Stimulated activated CD8-positive, alpha-beta memory T cell treated with anti-CD3 and anti-CD28 coated beads, Interleukin-15, amount 100 ng/mL, for 48 hours (primary cell): ENCODE results near the gene GLYR1.

Source experiments
- DNase-seq, 2 donors: peaks; one replicate each; pipeline ENCODE4 v3.0.0-alpha.2; 2020; ENCODE audit warnings: low read depth in 2 of 2

GLYR1 gene

DNA sequence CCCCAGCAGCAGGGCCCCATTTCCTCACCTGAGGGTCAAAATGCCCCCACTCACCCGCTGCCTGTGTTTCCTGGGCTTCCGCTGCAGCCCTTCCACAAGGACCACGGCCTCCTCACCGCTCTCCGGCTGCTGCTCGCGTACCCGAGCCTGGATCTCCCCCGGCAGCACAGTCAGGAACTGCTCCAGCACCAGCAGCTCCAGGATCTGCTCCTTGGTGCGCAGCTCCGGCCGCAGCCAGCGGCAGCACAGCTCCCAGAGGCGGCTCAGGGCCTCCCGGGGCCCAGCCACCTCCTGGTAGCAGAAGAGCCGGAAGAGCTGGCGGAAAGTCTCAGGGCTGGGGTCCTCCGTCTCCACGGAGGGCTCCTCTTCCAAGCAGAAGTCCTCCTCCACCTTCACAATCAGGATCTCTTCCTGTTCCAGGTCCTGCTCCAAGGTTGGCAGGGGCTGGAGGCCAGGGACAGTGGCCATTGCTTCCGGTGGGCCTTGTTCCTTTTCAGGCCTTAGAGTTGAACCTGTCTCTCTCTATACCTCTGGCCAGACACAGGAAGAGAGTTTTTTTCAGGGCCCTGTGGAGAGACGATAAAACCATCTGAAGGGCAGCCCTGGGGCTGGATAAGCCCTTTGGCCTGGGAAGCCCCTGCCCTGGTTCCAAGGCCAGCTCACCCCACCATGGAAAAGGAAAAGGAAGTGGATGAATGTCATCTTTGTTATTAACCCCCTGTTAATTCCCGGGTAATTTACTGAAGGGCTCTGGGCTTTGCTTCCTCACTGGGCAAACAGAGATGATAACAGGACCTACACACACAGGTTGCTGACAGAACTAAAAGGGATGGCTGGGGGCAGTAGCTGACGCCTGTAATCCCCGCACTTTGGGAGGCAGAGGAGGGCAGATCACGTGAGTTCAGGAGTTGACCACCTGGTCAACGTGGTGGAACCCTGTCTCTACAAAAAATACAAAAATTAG, 81.3 kb downstream of the GLYR1 start:
- DNase-seq = no peak

DNA sequence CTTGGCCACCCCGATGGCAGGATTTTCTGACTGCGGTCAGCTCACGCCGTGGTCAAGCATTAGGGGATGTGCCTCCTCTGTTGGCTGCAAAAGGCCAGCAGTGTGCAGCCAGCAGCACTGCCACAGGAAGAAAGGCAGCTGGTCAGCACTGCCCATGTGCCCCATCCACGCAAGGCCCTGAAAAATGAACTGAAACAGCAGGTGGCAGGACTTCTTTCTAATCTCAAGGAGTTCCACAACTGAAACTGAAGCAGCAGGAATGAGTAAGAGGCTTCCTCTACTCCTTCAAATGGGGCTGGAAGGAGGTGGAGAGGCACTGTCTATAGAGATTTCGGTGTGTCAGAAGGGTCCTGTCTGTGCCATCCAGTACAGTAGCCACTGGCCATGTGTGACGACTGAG, 83.3 kb downstream of the GLYR1 start:
- DNase-seq = no peak

DNA sequence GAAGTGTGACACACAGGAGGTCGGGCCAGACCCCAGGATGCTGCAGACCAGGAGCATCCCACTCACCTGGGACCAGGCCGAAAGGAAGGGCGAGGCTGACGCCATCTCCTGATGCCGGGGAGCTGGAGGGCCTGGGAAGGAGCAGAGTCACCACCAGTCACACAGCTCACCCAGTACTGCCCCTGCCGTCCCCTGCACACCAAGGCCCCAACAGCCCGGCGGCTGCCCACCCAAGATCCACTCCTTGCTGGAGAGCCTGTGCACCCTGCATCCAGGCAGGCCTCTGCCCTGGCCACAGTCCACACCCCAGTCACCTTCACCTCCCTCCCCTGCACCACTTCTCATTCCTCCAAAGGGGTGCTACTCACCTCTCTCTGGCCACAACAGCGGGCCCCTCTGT, 84.9 kb downstream of the GLYR1 start:
- no peak for DNase-seq

- no peak for DNase-seq
Observed at GRCh38 chr16:4760221-4760910, 86.7 kb downstream of the GLYR1 start.

DNA sequence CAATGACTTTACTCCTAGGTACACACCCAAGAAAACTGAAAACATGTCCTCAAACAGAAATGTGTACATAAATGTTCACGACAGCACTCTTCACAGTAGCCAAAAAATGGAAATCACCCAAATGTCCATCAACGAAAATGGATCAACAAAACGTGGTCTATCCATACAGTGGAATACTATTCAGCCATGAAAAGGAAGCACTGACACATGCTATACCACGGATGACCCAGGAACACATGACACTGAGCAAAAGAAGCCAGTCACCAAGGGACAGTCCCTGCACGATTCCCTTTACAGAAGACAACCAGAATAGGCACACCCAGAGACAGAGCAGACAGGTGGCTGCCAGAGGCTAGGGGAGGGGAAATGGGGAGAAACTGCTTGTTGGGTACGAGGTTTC, 91.4 kb downstream of the GLYR1 start:
- DNase-seq = no peak

DNA sequence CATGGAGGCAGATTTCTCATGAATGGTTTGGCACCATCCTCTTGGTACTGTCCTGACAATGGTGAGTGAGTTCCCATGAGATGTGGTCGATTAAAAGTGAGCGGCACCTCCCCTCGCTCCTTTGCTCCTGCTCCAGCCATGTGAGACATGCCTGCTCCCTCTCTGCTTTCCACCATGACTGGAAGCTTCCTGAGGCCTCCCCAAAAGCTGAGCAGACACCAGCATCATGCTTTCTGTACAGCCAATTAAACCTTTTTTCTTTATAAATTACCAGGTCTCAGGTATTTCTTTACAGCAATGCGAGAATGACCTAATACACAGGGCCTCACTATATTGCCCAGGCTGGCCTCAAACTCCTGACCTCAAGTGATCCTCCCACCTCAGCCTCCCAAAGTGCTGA, 92.2 kb downstream of the GLYR1 start:
- DNase-seq = no peak

GRCh38 chr16:4753227-4753626, 93.9 kb downstream of the GLYR1 start:
- DNase-seq = no peak
